Caco-2 (cell line): Measurements from ENCODE around the gene RPH3AL. TPM values are rescaled to one million over a fixed set of nuclear protein-coding genes. Genes with fewer than 3 reads are reported as not detected.

Experiments used
- BruUV-seq: library from RNA; stranded (reverse); fragments of 400-500 nt; replicated peaks from 2 replicates; lab custom pipeline; 2021; lab: Mats Ljungman, UMichigan
- CTCF ChIA-PET: fragments of 300-600 bp; sonication (Branson Sonifier 250); formaldehyde crosslinking; loops from one replicate; lab custom pipeline; 2022; ENCODE audit warnings: antibody characterized with exemption; lab: Charles Lee
- POLR2A ChIA-PET: fragments of 300-600 bp; sonication (Branson Sonifier 250); formaldehyde crosslinking; loops from one replicate; lab custom pipeline; 2022; ENCODE audit warnings: antibody characterized with exemption; lab: Charles Lee
- DNase-seq, 2 experiments: peaks; one replicate each; pipeline versions ENCODE4 v3.0.0 to v3.0.0-alpha.2; 2020 to 2022
- H3K27me3 ChIP-seq: replicated peaks from 2 replicates; pipeline ENCODE4 v1.6.0; 2011; ENCODE audit warnings: low read length; ENCODE audit not compliant: control insufficient read depth, insufficient read depth
- H3K36me3 ChIP-seq: 2 replicates; pipeline ENCODE4 v1.5.1; 2011; ENCODE audit warnings: low read length; ENCODE audit not compliant: control insufficient read depth, insufficient read depth
- H3K4me1 ChIP-seq: fragments of 250-450 bp; sonication (Bioruptor Pico); 2 replicates; pipeline ENCODE4 v1.5.1; 2020; ENCODE audit warnings: mild to moderate bottlenecking
- H3K4me3 ChIP-seq: 2 replicates; pipeline ENCODE4 v1.5.1; 2011; ENCODE audit warnings: low read depth, mild to moderate bottlenecking, control low read depth, low read length
- H3K9me3 ChIP-seq: fragments of 250-450 bp; sonication (Bioruptor Pico); 2 replicates; pipeline ENCODE4 v1.5.1; 2020; ENCODE audit warnings: mild to moderate bottlenecking, moderate library complexity
- H3K27ac Mint-ChIP-seq: one replicate; pipeline ENCODE4 v1.8.0; 2022; ENCODE audit warnings: mixed read lengths; ENCODE audit not compliant: unreplicated experiment
- H3K27me3 Mint-ChIP-seq: one replicate; pipeline ENCODE4 v1.8.0; 2022; ENCODE audit warnings: mixed read lengths; ENCODE audit not compliant: insufficient read depth, unreplicated experiment
- H3K36me3 Mint-ChIP-seq: one replicate; pipeline ENCODE4 v1.8.0; 2022; ENCODE audit warnings: mild to moderate bottlenecking, mixed read lengths; ENCODE audit not compliant: insufficient read depth, unreplicated experiment
- H3K4me1 Mint-ChIP-seq: one replicate; pipeline ENCODE4 v1.8.0; 2022; ENCODE audit warnings: low read depth, mixed read lengths; ENCODE audit not compliant: unreplicated experiment
- H3K4me3 Mint-ChIP-seq: one replicate; pipeline ENCODE4 v1.8.0; 2022; ENCODE audit warnings: mild to moderate bottlenecking, moderate library complexity, mixed read lengths; ENCODE audit not compliant: unreplicated experiment
- H3K9me3 Mint-ChIP-seq: one replicate; pipeline ENCODE4 v1.8.0; 2022; ENCODE audit warnings: mixed read lengths; ENCODE audit not compliant: unreplicated experiment
- intact Hi-C: fragments of 100-400 bp; cut with micrococcal nuclease; formaldehyde crosslinking; loops from one replicate; pipeline ENCODE4 v1.10.0; 2022; ENCODE audit not compliant: unreplicated experiment
- total RNA-seq: library from RNA; stranded (reverse); gene quantifications from 2 replicates; pipeline ENCODE4 v1.2.3, GENCODE V29; 2022
- TF ChIP-seq, protein P1 (sequence below), 2 experiments: fragments of 200-600 bp in 1 of 2; IDR thresholded peaks; 1 replicate in 1 of 2; 2 replicates in 1 of 2; pipeline versions ENCODE4 v1.5.1 to v1.8.0; 2011 to 2022; ENCODE audit warnings: antibody characterized with exemption in 1 of 2, control low read depth in 1 of 2, inconsistent platforms in 1 of 2, low read depth in 1 of 2, low read length in 1 of 2, mild to moderate bottlenecking in 1 of 2, moderate library complexity in 1 of 2; ENCODE audit not compliant: insufficient read depth in 1 of 2, severe bottlenecking in 1 of 2, unreplicated experiment in 1 of 2

RPH3AL gene
- total RNA-seq, 1 experiment from 2014 or later = 36.0 TPM

DNA sequence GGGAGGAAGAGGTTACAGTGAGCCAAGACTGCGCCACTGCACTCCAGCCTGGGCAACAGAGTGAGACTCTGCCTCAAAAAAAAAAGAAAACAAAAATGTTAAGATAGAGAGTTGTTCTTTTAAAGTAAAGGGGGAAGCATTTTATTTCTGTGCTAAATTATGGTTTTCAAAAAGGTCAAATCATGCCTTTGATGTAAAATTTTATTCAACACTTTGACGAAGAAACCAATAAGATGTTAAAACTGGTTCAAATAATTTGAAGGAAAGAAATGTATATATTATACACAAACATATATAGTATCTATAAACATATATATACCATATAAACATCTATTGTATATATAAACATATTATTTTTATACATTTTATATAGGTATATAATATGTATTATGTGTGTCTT, 43.4 kb upstream of the RPH3AL start:
- H3K36me3 Mint-ChIP-seq = no peaks in the 10 kb centered on the region
- Histone ChIP-seq H3K4me1 (0 out of 2 replicates have a peak, but pooled peaks cover 4% of the 10 kb centered on the region), H3K4me3 (no peak overlapping the region), H3K9me3 (no peaks in the 10 kb centered on the region), H3K27me3 (no peaks in the 10 kb centered on the region), H3K36me3 (no peaks in the 10 kb centered on the region)
- no peak for DNase-seq
- H3K4me3 Mint-ChIP-seq = no peak overlapping the region
- CTCF ChIA-PET = no interaction called here
- H3K4me1 Mint-ChIP-seq = peaks cover 7% of the 10 kb centered on the region
- intact Hi-C loops = no loop called here
- POLR2A ChIA-PET = no interaction called here
- TF ChIP-seq, protein P1, sequence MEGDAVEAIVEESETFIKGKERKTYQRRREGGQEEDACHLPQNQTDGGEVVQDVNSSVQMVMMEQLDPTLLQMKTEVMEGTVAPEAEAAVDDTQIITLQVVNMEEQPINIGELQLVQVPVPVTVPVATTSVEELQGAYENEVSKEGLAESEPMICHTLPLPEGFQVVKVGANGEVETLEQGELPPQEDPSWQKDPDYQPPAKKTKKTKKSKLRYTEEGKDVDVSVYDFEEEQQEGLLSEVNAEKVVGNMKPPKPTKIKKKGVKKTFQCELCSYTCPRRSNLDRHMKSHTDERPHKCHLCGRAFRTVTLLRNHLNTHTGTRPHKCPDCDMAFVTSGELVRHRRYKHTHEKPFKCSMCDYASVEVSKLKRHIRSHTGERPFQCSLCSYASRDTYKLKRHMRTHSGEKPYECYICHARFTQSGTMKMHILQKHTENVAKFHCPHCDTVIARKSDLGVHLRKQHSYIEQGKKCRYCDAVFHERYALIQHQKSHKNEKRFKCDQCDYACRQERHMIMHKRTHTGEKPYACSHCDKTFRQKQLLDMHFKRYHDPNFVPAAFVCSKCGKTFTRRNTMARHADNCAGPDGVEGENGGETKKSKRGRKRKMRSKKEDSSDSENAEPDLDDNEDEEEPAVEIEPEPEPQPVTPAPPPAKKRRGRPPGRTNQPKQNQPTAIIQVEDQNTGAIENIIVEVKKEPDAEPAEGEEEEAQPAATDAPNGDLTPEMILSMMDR (IDR thresholded peaks at IDR 0.05; ENCODE audit: insufficient read depth in 1 of 2, low read depth in 1 of 2, low read length in 1 of 2, severe bottlenecking in 1 of 2, unreplicated experiment in 1 of 2) = no peak
- no peak overlapping the region for H3K27ac Mint-ChIP-seq
- H3K9me3 Mint-ChIP-seq = no peaks in the 10 kb centered on the region
- BruUV-seq = no TSS peak
- no peaks in the 10 kb centered on the region for H3K27me3 Mint-ChIP-seq

DNA sequence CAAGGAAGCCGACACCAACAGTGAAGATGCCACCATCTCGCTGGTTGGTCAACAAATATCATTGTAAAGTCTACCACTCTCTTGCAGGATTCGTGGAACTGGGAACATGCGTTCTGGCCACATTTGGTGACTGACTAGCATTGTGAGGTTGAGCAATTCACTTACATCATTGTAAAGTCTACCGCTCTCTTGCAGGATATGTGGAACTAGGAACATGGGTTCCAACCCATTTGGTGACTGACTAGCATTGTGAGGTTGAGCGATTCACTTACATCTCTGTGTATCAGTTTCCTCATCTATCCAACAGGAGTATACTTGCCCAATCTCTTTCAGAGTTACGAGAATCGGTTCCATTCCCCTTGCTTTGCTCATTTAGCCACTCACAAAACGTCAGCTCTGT, 42.6 kb upstream of the RPH3AL start:
- H3K27me3 Mint-ChIP-seq = no peaks in the 10 kb centered on the region

DNA sequence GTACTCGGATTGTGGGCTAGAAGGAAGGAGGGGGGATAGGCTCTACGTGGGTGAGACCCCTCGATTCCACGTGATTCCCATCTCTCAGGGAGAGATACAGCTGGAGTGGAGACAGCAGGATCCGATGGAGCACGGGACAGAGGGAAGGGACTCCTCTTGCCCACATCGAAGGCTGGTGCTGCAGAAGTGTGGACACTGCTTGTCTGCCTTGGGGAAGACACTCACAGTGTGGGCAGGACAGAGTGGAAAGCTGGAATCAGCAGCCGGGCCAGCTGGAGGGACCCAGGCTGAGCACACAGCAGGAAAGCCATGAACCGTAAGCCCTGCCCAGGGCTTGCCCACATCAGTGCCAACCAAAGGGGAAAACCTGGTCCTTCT, 42.1 kb upstream of the RPH3AL start:
- H3K36me3 ChIP-seq = no peaks in the 10 kb centered on the region
- H3K27me3 ChIP-seq = no peaks in the 10 kb centered on the region
- H3K4me1 ChIP-seq = 0 out of 2 replicates have a peak, but pooled peaks cover 4% of the 10 kb centered on the region
- no peaks in the 10 kb centered on the region for H3K36me3 Mint-ChIP-seq
- DNase-seq = no peak
- H3K9me3 ChIP-seq = no peaks in the 10 kb centered on the region
- no peaks in the 10 kb centered on the region for H3K9me3 Mint-ChIP-seq
- ChIA-PET CTCF (no interaction called here), POLR2A (no interaction called here)
- H3K27ac Mint-ChIP-seq = no peak overlapping the region
- H3K27me3 Mint-ChIP-seq = no peaks in the 10 kb centered on the region
- intact Hi-C loops = no loop called here
- peaks cover 7% of the 10 kb centered on the region for H3K4me1 Mint-ChIP-seq
- H3K4me3 ChIP-seq = no peak overlapping the region
- H3K4me3 Mint-ChIP-seq = no peak overlapping the region
- TF ChIP-seq, protein P1 (IDR thresholded peaks at IDR 0.05; ENCODE audit: insufficient read depth in 1 of 2, low read depth in 1 of 2, low read length in 1 of 2, severe bottlenecking in 1 of 2, unreplicated experiment in 1 of 2) = no peak
- no TSS peak for BruUV-seq

More for the DNA sequence above, 42.6 kb upstream of the RPH3AL start:
- POLR2A ChIA-PET = no interaction called here
- Mint-ChIP-seq H3K4me1 (peaks cover 7% of the 10 kb centered on the region), H3K4me3 (no peak overlapping the region), H3K9me3 (no peaks in the 10 kb centered on the region), H3K36me3 (no peaks in the 10 kb centered on the region), H3K27ac (no peak overlapping the region)
- BruUV-seq = no TSS peak
- 0 out of 2 replicates have a peak, but pooled peaks cover 4% of the 10 kb centered on the region for H3K4me1 ChIP-seq
- TF ChIP-seq, protein P1 (IDR thresholded peaks at IDR 0.05; ENCODE audit: insufficient read depth in 1 of 2, low read depth in 1 of 2, low read length in 1 of 2, severe bottlenecking in 1 of 2, unreplicated experiment in 1 of 2) = no peak
- no peak for DNase-seq
- no peak overlapping the region for H3K4me3 ChIP-seq
- CTCF ChIA-PET = no interaction called here
- no peaks in the 10 kb centered on the region for H3K36me3 ChIP-seq
- intact Hi-C loops = no loop called here
- no peaks in the 10 kb centered on the region for H3K27me3 ChIP-seq
- H3K9me3 ChIP-seq = no peaks in the 10 kb centered on the region
